RWPE1 (cell line): ENCODE measurements around the gene ACTN2.

Source experiments
- CTCF ChIA-PET: fragments of 350-600 bp; sonication (Branson Sonifier 250); formaldehyde crosslinking; extraction: SDS; loops from one replicate; lab custom pipeline; 2021; lab: Yijun Ruan, JAX
- POLR2A ChIA-PET: fragments of 400-600 bp; formaldehyde crosslinking; extraction: SDS; loops from one replicate; lab custom pipeline; 2020; ENCODE audit warnings: antibody characterized with exemption; ENCODE audit not compliant: low non-redundant PET; lab: Yijun Ruan, JAX
- DNase-seq: peaks from one replicate; pipeline ENCODE4 v3.0.0; 2012; ENCODE audit warnings: low spot score
- H3K27ac ChIP-seq: fragments of 450-650 bp; 2 replicates; pipeline ENCODE4 v1.5.1; 2017
- TF ChIP-seq, protein P1 (sequence below): fragments of 450-650 bp; conservative IDR thresholded peaks from 2 replicates; pipeline ENCODE4 v1.5.1; 2017; ENCODE audit warnings: low read depth, mild to moderate bottlenecking

ACTN2 gene

DNA sequence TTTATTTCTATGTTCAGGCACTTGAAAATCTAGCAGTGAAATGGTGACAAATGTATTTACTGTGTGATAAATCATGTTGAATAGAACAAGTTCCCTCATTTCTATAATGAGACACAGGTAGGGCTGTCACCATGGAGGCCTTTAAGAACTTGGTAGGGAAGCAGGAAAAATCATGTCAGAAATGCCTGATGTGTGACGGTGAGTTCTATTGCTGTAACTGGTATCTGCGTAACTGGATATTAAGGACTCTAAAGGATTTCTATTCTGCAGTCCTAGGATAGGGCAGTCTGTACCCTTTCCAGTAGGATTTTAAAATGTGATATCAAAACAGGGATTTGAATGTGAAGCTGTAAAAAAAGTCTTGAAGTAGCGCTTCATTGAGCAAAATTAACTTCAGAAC is 15.5 kb downstream of the ACTN2 start:
- TF ChIP-seq, protein P1, sequence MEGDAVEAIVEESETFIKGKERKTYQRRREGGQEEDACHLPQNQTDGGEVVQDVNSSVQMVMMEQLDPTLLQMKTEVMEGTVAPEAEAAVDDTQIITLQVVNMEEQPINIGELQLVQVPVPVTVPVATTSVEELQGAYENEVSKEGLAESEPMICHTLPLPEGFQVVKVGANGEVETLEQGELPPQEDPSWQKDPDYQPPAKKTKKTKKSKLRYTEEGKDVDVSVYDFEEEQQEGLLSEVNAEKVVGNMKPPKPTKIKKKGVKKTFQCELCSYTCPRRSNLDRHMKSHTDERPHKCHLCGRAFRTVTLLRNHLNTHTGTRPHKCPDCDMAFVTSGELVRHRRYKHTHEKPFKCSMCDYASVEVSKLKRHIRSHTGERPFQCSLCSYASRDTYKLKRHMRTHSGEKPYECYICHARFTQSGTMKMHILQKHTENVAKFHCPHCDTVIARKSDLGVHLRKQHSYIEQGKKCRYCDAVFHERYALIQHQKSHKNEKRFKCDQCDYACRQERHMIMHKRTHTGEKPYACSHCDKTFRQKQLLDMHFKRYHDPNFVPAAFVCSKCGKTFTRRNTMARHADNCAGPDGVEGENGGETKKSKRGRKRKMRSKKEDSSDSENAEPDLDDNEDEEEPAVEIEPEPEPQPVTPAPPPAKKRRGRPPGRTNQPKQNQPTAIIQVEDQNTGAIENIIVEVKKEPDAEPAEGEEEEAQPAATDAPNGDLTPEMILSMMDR: no peak
- no peak for DNase-seq
- CTCF ChIA-PET: interaction anchor here (0.7 kb wide), 1 partner anchor 385 kb away, joined by 3 read pairs; no protein-coding TSS in a partner anchor
- no peak overlapping the region for H3K27ac ChIP-seq
- POLR2A ChIA-PET: no interaction called here

DNA sequence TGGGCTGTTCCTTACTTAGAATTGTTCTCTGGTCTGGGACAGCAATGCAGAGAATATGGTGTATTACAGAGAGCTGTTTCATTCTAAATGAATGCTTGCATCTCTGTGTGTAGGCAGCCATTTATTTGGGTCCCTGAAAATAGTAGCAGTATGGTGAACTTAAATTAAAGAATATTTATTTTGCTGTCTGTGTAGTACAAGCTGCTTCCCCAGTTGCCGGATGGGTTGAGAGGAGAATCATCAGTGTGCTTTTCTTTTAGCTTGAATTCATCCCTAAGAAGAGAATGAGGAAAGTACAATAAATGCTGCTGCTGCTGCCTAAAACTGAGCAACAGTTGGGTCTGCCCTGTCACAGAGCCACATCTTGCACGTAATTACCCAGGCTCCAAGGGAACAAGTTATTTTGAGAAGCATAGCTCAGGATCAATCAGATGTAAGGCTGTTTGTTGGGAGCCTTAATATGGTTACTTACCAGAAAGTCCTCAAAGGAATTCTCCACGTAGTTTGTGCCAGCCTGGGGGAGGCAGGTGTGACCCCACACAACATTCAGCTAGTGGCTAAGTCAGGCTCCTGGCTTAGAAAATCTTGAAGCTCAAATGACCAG is 16.6 kb downstream of the ACTN2 start:
- DNase-seq: no peak
- H3K27ac ChIP-seq: no peak overlapping the region
- POLR2A ChIA-PET: no interaction called here
- TF ChIP-seq, protein P1: no peak
- CTCF ChIA-PET: interaction anchor here (0.6 to 0.7 kb wide), 4 partner anchors 43 to 933 kb away, joined by 3 to 9 read pairs (median 4); no protein-coding TSS in a partner anchor

DNA sequence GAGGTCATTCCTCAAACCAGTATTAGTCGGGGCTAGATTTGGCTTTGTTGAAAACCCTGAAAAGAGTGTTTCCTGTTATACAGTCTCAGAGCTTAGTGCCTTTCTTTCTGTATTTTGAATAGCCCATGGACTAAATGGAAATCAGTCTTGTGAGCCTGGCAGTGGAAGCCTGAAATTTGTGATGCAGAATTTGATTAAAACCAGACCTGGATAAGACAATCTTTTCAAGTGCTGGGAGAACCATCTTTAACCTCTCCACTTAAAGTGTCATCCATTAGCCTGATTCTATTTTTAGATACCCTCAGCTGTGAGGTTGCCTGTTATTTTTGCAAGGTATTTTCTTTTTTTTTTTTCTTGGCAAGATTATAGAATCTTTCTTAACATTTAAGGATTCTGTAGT is 19.5 kb downstream of the ACTN2 start:
- ChIA-PET POLR2A (no interaction called here), CTCF (interaction anchor here (0.6 kb wide), 1 partner anchor 59 kb away, joined by 4 read pairs; no protein-coding TSS in a partner anchor)
- H3K27ac ChIP-seq: no peak overlapping the region
- no peak for DNase-seq
- TF ChIP-seq, protein P1: no peak

DNA sequence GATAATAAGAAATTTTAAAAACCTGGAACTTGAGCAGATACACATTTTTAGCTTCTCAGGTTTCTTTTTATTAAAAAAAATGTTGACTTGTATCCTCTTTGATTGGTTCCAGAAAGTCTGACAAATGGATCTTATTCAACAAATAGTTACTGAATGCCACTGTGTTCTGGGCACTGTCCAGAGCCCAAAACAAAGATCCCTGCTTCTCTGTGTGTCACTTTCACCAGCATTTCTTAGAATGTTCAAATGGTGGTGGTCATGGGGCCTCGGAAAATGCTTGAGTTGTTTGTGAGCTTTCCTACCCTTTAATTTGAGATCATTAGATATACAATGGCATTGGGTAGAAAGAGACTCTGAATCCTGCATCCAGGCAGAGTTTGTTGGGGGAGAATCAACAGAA is 19.9 kb downstream of the ACTN2 start:
- POLR2A ChIA-PET: no interaction called here
- CTCF ChIA-PET: no interaction called here
- TF ChIP-seq, protein P1: no peak
- H3K27ac ChIP-seq: no peak overlapping the region
- DNase-seq: no peak

DNA sequence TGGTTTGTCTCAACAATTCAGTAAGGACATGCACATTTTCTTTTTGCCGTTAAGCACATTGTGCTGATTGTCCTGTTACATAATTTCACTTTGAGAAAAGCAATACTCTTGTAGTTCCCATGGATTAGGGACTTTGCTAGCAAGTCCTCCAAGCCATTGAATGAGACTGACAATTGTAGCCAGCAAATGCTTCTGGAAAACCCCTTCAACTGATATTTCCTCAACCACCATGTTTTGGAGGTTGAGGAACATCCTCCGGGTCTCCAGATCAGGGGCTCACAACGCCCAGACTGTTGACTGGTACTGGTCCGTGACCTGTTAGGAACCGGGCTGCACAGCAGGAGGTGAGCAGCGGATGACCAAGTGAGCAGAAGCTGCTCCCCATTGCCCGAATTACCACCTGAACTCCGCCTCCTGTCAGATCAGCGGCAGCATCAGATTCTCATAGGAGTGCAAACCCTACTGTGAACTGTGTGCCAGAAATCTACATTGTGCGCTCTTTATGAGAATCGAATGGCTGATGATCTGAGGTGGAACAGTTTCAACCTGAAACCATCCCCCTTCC is 24.1 kb downstream of the ACTN2 start:
- DNase-seq: no peak
- TF ChIP-seq, protein P1: no peak
- H3K27ac ChIP-seq: no peak overlapping the region

DNA sequence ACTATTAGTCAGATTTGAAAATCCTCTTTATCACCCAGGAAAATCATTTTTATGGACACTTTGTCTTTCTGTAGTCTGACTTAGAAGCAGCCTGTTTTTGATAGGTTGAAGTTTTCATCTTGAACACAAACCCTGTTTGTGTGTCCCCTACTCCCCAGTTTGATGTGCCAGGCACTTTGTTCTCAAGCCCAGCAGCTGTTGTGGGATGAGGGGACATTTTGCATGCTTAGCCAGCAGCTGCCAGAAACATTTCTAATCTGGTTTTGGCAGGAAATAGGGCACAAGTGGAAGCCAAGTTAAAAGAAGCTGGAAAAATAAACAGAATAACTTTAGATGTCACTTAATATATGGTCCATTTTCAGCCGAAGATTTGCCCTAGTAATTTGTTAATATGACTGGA is 29.9 kb downstream of the ACTN2 start:
- TF ChIP-seq, protein P1: no peak
- H3K27ac ChIP-seq: no peak overlapping the region
- POLR2A ChIA-PET: no interaction called here
- no peak for DNase-seq
- CTCF ChIA-PET: no interaction called here

More for the DNA sequence above, 24.1 kb downstream of the ACTN2 start:
- ChIA-PET POLR2A (no interaction called here), CTCF (no interaction called here)
